ENCODE measurements around the gene TIGAR. TPM values are rescaled to one million over a fixed set of nuclear protein-coding genes. Genes with fewer than 3 reads are reported as not detected.

The TIGAR gene
- total RNA-seq = 7.8 and 11.0 TPM in 2 replicates

DNA sequence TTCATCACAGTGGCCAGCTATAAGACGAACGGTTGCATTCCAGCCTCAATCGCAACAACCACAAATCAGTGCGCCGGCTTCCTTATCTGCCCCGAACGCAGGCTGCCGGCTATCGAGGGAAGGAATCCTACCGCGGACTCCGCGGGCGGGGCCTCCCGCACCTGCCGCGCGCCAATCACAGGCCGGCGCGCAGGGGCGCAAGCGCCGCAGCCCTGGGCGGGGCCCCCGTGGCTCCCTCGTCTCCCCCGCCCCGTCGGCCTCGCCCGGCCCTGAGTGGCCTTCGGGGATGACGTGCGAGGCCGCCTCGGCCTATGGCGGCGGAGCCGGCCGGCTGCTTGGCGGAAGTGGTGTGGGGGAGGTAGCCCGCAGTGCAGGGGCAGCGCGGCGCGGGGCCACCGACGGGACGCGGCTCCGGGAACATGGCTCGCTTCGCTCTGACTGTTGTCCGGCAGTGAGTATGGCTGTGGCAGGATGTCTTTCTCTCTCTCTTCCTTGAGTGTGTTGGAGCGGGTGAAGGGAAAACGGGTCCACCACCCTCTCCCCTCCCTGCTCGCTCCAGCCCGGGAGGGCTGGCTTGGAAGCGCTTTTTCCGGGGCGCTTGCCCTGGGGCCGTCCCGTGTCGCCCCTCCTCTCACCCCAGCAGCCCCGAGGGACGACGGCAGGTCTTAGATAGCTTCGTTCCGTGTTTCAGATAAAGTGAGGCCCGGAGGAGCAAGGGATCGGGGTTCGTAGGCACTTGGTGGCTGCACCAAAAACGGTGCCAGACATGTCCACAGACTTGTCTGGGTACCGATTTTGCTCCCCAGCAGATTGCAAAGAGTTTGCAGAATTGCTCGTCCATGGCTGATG, at the start of gene TIGAR:
TIGAR (plus strand) TSS at position 361 of the 849 bp plus-strand sequence; CDS start at position 420, 59 bp downstream.
- intact Hi-C loops (cut with micrococcal nuclease) = loop anchor here (1.0 to 5.0 kb wide), 5 partner anchors 49 to 449 kb away; partner anchors contain the start of genes PARP11 and RAD51AP1

DNA sequence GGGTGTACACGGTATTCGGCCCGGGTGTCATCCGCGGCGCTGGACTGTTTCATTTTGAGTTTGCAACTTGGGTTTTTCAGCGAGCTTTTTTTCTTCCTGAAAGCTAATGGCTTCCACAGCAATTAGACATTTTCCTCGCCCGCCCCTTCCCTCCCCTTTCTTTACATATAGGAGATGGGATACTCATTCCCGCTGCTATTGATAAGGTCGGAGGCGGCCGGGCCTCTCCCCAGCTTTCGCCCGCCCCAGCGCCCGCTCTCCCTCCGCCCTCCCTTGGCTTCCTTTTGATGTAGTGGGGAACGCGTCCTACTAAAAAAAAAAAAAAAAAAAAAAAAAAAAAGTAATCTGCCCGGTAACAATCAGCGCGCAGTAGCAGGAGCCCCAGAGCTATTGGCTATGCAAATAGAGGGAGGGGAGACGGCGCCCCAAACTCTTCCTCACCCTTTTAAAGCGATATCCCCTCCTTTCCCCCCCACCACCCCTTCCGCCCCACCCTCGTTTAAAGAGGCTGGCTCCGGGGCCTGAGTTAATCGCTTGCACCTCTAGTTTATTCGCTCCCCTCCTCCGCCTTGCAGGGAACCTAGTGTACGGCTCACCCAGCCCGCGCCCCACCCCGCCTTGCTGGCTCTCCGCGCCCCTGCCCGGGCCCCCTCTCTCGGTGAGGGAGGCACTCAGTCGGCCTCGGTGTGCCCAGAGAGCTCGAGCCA, 49.1 kb upstream of the TIGAR start:
- intact Hi-C loops (cut with micrococcal nuclease) = loop anchor here (1.0 to 2.0 kb wide), 6 partner anchors 49 to 399 kb away; partner anchors contain the start of genes PARP11 and TIGAR

DNA sequence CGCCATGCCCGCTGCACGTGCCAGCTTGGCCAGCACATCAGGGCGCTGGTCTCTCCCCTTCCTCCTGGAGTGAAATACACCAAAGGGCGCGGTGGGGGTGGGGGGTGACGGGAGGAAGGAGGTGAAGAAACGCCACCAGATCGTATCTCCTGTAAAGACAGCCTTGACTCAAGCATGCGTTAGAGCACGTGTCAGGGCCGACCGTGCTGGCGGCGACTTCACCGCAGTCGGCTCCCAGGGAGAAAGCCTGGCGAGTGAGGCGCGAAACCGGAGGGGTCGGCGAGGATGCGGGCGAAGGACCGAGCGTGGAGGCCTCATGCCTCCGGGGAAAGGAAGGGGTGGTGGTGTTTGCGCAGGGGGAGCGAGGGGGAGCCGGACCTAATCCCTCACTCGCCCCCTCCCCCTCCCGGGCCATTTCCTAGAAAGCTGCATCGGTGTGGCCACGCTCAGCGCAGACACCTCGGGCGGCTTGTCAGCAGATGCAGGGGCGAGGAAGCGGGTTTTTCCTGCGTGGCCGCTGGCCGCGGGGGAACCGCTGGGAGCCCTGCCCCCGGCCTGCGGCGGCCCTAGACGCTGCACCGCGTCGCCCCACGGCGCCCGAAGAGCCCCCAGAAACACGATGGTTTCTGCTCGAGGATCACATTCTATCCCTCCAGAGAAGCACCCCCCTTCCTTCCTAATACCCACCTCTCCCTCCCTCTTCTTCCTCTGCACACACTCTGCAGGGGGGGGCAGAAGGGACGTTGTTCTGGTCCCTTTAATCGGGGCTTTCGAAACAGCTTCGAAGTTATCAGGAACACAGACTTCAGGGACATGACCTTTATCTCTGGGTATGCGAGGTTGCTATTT, 48.4 kb upstream of the TIGAR start:
- intact Hi-C loops (cut with micrococcal nuclease) = loop anchor here (1.0 to 2.0 kb wide), 7 partner anchors 49 to 399 kb away; partner anchors contain the start of genes PARP11 and TIGAR

GRCh38 chr12:4273273-4273651, 47.8 kb upstream of the TIGAR start:
- intact Hi-C loops (cut with micrococcal nuclease) = loop anchor here (1.0 to 2.0 kb wide), 3 partner anchors 130 to 376 kb away; no protein-coding TSS in a partner anchor

DNA sequence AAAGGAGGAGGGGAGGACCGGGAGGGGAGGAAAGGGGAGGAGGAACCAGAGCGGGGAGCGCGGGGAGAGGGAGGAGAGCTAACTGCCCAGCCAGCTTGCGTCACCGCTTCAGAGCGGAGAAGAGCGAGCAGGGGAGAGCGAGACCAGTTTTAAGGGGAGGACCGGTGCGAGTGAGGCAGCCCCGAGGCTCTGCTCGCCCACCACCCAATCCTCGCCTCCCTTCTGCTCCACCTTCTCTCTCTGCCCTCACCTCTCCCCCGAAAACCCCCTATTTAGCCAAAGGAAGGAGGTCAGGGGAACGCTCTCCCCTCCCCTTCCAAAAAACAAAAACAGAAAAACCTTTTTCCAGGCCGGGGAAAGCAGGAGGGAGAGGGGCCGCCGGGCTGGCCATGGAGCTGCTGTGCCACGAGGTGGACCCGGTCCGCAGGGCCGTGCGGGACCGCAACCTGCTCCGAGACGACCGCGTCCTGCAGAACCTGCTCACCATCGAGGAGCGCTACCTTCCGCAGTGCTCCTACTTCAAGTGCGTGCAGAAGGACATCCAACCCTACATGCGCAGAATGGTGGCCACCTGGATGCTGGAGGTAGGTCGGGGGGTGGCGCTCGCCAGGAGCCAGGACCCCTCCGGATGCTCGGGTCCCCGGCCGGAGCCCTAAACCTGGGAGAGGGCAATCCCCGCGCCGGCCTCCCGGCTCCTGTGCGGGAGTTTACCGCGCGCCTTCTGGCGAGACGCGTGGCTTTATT, 47.2 kb upstream of the TIGAR start, which contains the start of gene CCND2:
CCND2 (plus strand) TSS at position 111 of the 744 bp plus-strand sequence; CDS start at position 390, 279 bp downstream.
- intact Hi-C loops (cut with micrococcal nuclease) = loop anchor here (1.0 to 2.0 kb wide), 3 partner anchors 131 to 377 kb away; no protein-coding TSS in a partner anchor

DNA sequence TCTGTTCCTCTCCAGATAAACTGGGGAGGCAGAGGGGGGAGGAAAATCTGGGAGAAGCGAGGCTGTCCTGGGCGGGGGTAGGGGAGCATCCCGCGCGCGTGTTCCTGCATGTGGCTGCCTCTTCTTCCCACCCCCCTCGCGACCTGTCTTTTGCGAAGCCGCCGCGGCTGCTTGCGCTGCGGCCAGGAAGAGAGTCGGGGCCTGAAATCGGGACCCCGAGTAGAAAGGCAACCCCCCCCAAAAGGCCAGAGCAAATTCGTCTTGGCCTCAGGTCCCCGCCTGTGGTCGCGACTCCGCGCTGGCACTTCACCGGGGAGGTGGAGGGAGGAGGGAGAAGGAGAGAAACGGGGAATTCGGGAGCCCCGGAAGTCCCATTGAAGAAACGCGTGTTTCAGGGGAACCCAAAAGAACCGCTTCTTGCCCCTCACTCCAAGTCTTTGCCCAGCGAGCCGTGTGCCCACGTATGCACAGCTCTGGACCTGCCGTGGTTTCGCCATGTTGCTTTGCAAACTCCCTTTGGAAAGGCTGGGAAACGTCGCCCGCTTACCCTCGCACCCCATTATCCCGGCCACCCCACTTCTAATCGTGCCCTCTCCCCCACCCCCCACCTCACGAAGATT, 46.5 kb upstream of the TIGAR start:
- intact Hi-C loops (cut with micrococcal nuclease) = no loop called here

- intact Hi-C loops (cut with micrococcal nuclease) = no loop called here
Observed at GRCh38 chr12:4275016-4275869, 45.8 kb upstream of the TIGAR start.

DNA sequence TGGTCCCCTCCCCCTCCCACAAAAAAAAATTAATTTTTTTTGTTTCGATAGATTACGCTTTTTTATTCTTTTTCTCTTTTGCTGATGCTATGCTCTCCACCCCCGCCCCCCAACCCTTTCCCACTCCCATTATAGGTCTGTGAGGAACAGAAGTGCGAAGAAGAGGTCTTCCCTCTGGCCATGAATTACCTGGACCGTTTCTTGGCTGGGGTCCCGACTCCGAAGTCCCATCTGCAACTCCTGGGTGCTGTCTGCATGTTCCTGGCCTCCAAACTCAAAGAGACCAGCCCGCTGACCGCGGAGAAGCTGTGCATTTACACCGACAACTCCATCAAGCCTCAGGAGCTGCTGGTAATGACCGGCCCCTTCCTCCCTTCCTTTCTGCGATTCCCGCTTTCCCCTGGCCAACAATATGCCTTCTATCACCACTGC, 45.1 kb upstream of the TIGAR start:
- intact Hi-C loops (cut with micrococcal nuclease) = no loop called here

DNA sequence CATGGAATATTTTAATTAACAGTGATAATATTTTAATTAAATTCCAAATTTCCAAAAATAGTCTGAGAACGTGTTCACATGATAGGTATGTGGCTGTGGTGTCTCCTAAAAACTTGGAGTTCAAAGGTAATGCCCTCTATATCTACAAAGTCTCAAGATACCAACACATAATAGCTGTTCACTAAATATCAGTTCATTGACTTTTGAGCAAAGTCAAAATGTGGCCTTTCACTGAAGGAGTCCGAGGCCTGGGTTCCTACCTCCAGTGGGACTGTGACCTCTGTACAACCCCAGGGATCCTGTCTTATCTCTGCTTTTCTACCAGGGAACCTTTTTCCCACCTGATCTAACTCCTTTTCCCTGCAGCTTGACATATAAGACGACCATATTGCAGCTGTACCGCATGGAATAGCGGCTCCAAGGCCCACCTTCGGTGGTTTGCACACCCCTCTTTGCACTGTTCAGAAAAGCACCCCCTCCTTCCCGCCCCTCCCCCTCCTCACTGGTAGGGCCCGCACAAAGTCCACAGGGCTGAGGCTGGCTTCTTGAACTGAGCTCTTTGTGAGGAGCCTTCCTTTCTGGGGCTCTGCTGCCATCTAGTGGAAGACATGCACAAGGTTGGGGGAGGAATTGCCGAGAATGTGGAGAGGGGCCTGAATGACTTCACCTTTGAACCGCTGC, 44.3 kb upstream of the TIGAR start:
- intact Hi-C loops (cut with micrococcal nuclease) = loop anchor here (1.0 kb wide), 3 partner anchors 169 to 393 kb away; no protein-coding TSS in a partner anchor

- intact Hi-C loops (cut with micrococcal nuclease) = loop anchor here (1.0 kb wide), 3 partner anchors 170 to 394 kb away; no protein-coding TSS in a partner anchor
Observed at GRCh38 chr12:4277205-4277543, 43.8 kb upstream of the TIGAR start.

GRCh38 chr12:4277857-4278256, 43.2 kb upstream of the TIGAR start:
- intact Hi-C loops (cut with micrococcal nuclease) = loop anchor here (1.0 kb wide), 3 partner anchors 171 to 395 kb away; no protein-coding TSS in a partner anchor

DNA sequence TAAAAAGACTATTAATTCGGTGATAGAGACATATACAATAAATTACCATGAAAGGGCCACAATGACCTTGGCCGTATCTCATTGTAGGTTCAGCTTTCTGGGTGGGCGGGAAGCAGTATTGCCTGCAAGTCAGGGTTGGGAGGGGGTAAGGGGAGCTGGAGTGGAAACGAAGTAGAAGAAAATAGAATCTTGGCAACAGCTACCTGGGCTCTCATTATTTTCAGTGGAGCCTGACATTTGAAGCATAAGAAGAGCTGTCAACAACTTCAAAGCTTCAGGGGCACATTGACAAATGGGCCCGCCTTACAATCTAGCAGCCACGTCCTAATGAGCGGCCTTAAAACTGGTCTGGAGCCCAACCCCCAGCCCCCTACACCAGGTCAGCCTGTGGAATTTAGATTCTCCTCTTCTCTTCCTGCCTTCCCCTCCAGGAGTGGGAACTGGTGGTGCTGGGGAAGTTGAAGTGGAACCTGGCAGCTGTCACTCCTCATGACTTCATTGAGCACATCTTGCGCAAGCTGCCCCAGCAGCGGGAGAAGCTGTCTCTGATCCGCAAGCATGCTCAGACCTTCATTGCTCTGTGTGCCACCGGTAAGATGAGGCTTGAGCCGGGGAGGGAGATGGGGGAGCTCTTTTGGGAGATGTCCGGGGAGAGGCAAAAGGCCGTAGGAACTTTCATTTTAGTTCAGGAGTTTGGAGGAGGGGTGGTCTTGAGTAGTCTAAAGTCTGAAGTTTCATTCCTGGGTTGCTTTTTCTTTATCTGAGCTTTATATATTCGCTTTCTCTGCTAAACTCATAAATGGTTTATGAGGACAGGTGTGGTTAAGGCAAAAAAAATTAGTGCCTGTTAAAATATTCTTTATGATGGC, 42.5 kb upstream of the TIGAR start:
- intact Hi-C loops (cut with micrococcal nuclease) = no loop called here

- intact Hi-C loops (cut with micrococcal nuclease) = no loop called here
Observed at GRCh38 chr12:4279198-4279690, 41.8 kb upstream of the TIGAR start.

GRCh38 chr12:4280351-4281163, 40.5 kb upstream of the TIGAR start:
- intact Hi-C loops (cut with micrococcal nuclease) = no loop called here

- intact Hi-C loops (cut with micrococcal nuclease) = no loop called here
Observed at GRCh38 chr12:4281173-4281654, 39.8 kb upstream of the TIGAR start.
